Stimulated activated CD4-positive, alpha-beta T cell treated with anti-CD3 and anti-CD28 coated beads, Interleukin-2, amount 100 ng/mL, for 24 hours (primary cell): ENCODE data around the gene KRTAP9-4.
"Not testable (repeated sequence)": the region's sequence is repeated elsewhere in the genome, so short reads cannot be mapped to it uniquely, and the experiment has no call there.

ENCODE experiments used
- DNase-seq, 2 donors: peaks; one replicate each; pipeline ENCODE4 v3.0.0-alpha.2; 2020

The KRTAP9-4 gene

GRCh38 chr17:41249637-41250240 is at the start of gene KRTAP9-4:
KRTAP9-4 (plus strand) TSS chr17:41249687; CDS start chr17:41249721, 34 bp downstream.
- not testable (repeated sequence) for DNase-seq

DNA sequence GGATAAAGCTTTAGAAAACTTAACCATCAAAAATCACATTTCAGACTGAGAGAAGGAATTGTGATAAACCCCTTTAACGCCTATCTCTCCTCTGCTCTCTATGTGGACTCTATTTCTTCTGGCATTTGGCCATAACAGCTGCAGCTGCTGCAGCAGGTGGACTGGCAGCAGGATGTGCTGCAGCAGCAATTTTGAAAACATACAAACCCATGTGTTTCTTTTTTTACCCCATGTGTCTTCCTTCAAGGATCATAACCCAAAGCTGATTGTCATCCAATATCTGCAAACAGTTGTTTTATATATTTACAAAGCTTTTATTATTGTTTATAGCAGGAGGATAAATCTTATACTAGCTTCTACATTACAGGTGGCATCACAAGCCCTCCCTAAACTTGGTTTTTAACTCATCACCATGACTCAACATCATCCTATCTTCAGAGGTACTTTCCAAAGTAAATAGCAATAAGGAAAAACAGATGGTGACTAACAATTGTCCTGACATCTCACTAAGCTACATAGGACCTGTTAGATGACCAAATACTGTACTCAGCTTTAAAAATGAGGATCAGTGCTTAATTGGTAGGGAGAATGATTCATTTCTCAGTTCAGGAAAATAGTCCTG is 37.5 kb upstream of the KRTAP9-4 start:
- DNase-seq, result no peak

DNA sequence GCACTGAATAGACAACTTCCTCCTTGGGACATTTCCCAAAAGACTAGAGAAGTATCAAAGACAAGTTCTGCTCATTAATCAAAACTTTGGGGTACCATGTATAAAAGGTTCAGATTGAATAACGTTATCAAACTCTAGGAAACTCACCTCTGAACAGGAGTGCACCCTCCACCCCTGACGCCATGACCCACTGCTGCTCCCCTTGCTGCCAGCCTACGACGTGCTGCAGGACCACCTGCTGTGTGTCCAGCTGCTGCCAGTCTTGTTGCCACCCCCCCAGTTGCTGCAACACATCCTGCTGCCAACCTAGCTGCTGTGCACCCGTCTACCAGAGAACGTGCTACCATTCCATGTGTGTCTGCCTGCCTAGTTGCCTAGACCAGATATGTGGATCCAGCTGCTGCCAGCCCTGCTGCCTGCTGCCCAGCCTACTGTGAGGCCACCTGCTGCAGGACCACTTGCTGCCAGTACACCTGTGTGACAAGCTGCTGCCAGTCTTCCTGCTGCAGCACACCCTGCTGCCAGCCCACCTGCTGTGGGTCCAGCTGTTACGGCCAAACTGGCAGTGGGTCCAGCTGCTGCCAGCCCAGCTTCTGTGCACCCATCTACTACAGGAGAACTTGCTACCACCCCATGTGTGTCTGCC is 36.8 kb upstream of the KRTAP9-4 start:
- DNase-seq, result no peak

- no peak for DNase-seq
Measured at GRCh38 chr17:41215681-41216080, 33.8 kb upstream of the KRTAP9-4 start.

DNA sequence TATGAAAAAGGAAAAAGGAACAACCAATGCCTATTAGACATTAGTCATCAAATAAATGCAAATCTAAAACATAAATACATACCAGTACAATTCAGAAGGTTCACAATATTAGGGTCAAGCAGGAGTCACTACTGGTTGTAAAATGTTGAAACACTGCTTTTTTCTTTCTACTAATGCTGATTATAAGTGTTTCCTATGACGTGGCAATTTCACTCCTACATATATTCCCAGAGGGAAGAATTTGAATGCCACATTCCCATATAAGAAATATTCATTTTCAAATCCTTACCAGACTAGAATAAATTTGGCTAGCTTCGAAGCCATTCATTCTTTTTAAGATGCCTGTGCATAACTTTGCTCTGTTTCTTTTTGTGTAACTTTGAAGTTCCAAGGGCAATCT is 25.7 kb upstream of the KRTAP9-4 start:
- DNase-seq, result no peak

GRCh38 chr17:41226051-41226450 is 23.4 kb upstream of the KRTAP9-4 start:
- DNase-seq, result no peak

DNA sequence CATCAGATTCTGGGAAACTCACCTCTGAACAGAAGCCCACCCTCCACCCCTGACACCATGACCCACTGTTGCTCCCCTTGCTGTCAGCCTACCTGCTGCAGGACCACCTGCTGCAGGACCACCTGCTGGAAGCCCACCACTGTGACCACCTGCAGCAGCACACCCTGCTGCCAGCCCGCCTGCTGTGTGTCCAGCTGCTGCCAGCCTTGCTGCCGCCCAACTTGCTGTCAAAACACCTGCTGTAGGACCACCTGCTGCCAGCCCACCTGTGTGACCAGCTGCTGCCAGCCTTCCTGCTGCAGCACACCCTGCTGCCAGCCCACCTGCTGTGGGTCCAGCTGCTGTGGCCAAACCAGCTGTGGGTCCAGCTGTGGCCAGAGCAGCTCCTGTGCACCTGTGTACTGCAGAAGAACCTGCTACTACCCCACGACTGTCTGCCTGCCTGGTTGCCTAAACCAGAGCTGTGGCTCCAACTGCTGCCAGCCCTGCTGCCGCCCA is 22.8 kb upstream of the KRTAP9-4 start, which contains the start of gene KRTAP9-2:
KRTAP9-2 (plus strand) TSS at position 51 of the 498 bp plus-strand sequence; CDS start at position 58, 7 bp downstream.
- DNase-seq, result not testable (repeated sequence)

DNA sequence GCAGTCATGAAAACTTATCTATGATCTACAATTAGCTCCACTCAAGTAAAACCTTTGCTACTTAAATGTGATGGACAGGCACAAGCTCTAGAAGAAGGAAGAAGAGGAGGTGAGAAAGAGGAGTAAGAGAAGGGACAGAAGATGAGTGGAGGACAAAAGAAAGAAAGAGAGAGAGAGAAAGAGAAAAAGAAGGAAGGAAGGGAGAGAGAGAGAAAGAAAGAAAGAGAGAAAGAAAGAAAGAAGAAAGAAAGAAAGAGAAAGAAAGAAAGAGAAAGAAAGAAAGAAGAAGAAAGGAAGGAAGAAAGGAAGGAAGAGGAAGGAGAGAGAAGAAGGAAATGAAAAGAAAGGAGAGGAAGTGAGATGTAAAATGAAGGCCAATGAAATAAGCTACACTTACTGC is 19.4 kb upstream of the KRTAP9-4 start:
- no peak for DNase-seq

GRCh38 chr17:41231731-41232130 is 17.8 kb upstream of the KRTAP9-4 start:
- no peak for DNase-seq

DNA sequence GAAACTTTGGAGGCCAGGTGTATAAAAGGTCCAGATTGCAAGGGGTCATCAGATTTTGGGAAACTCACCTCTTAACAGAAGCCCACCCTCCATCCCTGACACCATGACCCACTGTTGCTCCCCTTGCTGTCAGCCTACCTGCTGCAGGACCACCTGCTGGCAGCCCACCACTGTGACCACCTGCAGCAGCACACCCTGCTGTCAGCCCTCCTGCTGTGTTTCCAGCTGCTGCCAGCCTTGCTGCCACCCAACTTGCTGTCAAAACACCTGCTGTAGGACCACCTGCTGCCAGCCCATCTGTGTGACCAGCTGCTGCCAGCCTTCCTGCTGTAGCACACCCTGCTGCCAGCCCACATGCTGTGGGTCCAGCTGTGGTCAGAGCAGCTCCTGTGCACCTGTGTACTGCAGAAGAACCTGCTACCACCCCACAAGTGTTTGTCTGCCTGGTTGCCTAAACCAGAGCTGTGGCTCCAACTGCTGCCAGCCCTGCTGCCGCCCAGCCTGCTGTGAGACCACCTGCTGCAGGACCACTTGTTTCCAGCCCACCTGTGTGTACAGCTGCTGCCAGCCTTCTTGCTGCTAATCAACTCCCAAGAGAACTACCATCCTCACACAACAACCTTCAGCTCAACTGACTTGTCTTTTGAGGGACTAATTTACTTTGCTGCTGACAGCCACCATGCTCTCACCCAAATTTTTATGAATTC is 16.9 kb upstream of the KRTAP9-4 start, which contains the start of gene KRTAP9-3:
KRTAP9-3 (plus strand) TSS at position 51 of the 707 bp plus-strand sequence; CDS start at position 104, 53 bp downstream.
- DNase-seq, result not testable (repeated sequence)

GRCh38 chr17:41237116-41237515 is 12.4 kb upstream of the KRTAP9-4 start:
- not testable (repeated sequence) for DNase-seq

DNA sequence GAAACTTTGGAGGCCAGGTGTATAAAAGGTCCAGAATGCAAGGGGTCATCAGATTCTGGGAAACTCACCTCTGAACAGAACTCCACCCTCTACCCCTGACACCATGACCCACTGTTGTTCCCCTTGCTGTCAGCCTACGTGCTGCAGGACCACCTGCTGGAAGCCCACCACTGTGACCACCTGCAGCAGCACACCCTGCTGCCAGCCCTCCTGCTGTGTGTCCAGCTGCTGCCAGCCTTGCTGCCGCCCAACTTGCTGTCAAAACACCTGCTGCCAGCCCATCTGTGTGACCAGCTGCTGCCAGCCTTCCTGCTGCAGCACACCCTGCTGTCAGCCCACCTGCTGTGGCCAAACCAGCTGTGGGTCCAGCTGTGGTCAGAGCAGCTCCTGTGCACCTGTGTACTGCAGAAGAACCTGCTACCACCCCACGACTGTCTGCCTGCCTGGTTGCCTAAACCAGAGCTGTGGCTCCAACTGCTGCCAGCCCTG is 11.5 kb upstream of the KRTAP9-4 start, which contains the start of gene KRTAP9-8:
KRTAP9-8 (plus strand) TSS at position 51 of the 489 bp plus-strand sequence; CDS start at position 104, 53 bp downstream.
- not testable (repeated sequence) for DNase-seq

- not testable (repeated sequence) for DNase-seq
Measured at GRCh38 chr17:41246995-41247787, 2.3 kb upstream of the KRTAP9-4 start.

DNA sequence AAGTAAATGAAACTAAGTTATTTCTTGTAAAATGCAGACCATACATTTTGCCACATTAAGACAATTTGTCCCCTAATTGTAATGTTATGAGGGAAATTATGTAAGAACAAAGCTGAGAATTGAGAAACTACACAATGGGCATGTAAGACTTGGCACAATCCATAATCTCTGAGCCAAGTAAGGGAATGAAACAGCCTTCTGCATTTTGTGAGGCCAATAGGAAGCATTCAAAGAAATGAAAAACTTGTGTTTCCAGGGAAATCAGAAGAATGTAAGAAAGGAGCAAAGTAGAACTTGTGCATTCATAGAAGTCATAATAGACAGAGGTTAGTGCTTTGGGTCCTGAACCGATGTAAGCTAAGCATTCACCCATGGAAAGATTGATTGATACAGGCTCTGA is 1.8 kb downstream of the KRTAP9-4 start:
- no peak for DNase-seq

GRCh38 chr17:41254861-41255260 is 5.4 kb downstream of the KRTAP9-4 start:
- DNase-seq, result no peak

GRCh38 chr17:41255381-41256290 is 6.1 kb downstream of the KRTAP9-4 start, which contains the start of gene KRTAP9-9:
KRTAP9-9 (plus strand) TSS chr17:41255384.
- DNase-seq, result not testable (repeated sequence)

DNA sequence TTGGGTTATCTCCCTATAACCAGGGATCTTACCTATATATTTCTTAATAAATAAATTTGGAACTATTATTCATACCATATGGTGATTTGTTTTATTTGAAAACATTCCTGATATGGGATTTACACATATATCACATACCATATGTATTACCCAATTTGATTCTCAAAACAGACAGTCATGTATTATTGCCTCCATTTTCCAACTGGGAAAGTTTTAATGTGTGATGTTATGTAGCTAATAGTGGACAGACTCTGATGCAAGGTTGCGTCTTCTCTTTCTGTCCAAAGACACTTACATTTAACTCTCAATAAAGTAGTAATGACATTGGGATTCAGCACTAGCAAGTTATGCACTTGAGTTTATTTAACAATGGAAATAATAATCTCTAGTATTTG is 6.8 kb downstream of the KRTAP9-4 start:
- DNase-seq, result no peak

- DNase-seq, result no peak
Measured at GRCh38 chr17:41258406-41258805, 8.9 kb downstream of the KRTAP9-4 start.

GRCh38 chr17:41263212-41263611 is 13.7 kb downstream of the KRTAP9-4 start:
- no peak for DNase-seq

DNA sequence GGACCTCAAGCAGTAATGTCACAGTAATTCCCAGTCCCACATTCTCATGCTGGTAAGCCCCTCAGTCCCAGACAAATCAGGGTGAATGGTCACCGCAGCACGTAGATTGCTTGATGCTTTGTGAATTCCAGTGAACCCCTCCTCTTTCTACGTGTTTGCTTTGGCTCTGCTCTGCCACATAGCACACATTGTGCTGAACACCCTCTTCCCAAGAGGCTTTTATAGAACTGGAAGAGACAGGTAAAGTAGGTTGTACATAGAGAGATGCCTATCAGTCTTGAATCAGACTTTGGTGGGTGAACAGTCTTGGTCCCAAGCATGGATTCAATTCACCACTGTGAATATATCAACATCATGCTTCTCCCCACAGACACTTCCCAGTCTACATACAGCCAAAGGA is 15.1 kb downstream of the KRTAP9-4 start:
- DNase-seq, result no peak

DNA sequence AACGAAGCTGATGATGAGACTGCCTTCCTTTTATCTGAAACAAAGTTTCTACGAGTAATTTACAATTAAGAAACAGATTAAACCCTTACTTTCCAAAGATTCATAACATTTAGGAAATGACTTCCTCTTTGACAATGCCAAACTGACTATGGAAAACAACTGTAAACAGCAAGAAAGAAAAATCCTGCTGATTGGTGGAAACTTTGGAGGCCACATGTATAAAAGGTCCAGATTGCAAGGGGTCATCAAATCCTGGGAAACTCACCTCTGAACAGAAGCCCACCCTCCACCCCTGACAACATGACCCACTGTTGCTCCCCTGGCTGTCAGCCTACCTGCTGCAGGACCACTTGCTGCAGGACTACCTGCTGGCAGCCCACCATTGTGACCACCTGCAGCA is 15.6 kb downstream of the KRTAP9-4 start, which contains the start of gene KRTAP9-6:
KRTAP9-6 (plus strand) TSS at position 301 of the 400 bp plus-strand sequence; CDS start at position 301, 0 bp downstream.
- DNase-seq, result no peak
